Measurements from ENCODE around the gene TNIP1. TPM values are rescaled to one million over a fixed set of nuclear protein-coding genes. Genes with fewer than 3 reads are reported as not detected.

TNIP1 gene
- polyA plus RNA-seq, 1 of the 3 experiments (the other 2 are of a cell fraction), result 46.2 TPM

DNA sequence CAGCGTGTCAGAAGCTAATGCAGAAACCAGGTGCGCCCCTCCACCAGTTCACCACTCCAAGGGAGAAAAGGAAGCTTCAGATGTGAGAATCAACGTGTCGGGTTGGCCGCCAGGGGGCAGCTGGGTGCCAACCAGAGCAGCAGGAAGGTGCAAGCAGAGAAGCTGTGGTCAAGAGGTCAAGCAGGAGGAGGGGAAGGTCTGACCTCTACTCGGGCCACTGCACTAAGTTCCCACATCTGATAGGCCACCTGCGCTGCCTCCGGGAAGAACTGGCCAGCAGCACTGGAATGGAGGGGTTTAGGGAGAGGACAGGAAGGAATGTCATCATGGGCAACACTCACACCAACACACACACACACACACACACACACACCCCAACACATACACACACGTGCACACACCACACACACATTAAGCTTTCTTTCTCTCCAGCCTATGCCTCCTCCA lies 45.4 kb upstream of the TNIP1 start:
- ChIA-PET POLR2A (interaction anchor here (0.6 to 1.5 kb wide), 4 partner anchors 11 to 39 kb away, joined by 3 to 8 read pairs (median 4); partner anchors contain the start of gene ANXA6), CTCF (interaction anchor here (0.6 to 32.5 kb wide), 58 partner anchors 10 to 645 kb away, joined by 3 to 540 read pairs (median 4); partner anchors contain the start of genes ANXA6, CCDC69, G3BP1 and GM2A)
- Histone ChIP-seq H3K27ac (ENCODE audit: low read depth in 2 of 2, low read length in 1 of 2) (no peak overlapping the region), H3K9me2 (no peaks in the 10 kb centered on the region), H3K9me3 (no peaks in the 10 kb centered on the region), H3K4me1 (ENCODE audit: control insufficient read depth in 1 of 2, insufficient read depth in 2 of 2, low read depth in 1 of 2, low read length in 1 of 2) (no peaks in the 10 kb centered on the region; a peak in 1 of 4 replicates), H3K79me2 (ENCODE audit: insufficient read depth) (no peaks in the 10 kb centered on the region), H3K36me3 (replicated peaks in 1 of 2; ENCODE audit: control insufficient read depth in 1 of 2, insufficient read depth in 2 of 2, low read length in 1 of 2) (peaks cover 13 to 61% of the 10 kb centered on the region in 2 experiments), H3K27me3 (ENCODE audit: insufficient read depth) (no peaks in the 10 kb centered on the region), H3F3A (replicated peaks; ENCODE audit: insufficient read depth) (no peaks in the 10 kb centered on the region), H3K4me3 (ENCODE audit: low read depth in 2 of 2, low read length in 1 of 2) (peak overlapping the region in 1 of 2 experiments; percentile 32; a peak in 1 of 4 replicates), H3K4me2 (no peak overlapping the region), H2AFZ (ENCODE audit: low read depth) (no peak overlapping the region), H3K9ac (no peak overlapping the region), H4K20me1 (ENCODE audit: insufficient read depth) (no peaks in the 10 kb centered on the region)
- DNase-seq, result peak; percentile 75
- WGBS (ENCODE audit: low lambda C conversion rate), result 29% methylated on average over 9 of the region's 9 CpGs
- TF ChIP-seq SIN3A (IDR thresholded peaks at IDR 0.05; ENCODE audit: borderline replicate concordance, low read depth, low read length) (no peak), MEF2A (IDR thresholded peaks at IDR 0.05; ENCODE audit: borderline replicate concordance, low read depth) (no peak), CHD2 (IDR thresholded peaks at IDR 0.05; ENCODE audit: low read length, partially characterized antibody) (peak; percentile 18), RCOR1 (IDR thresholded peaks at IDR 0.05; ENCODE audit: low read length) (no peak), SMC3 (IDR thresholded peaks at IDR 0.05; ENCODE audit: low read depth, low read length) (peak; percentile 93), RAD21 (IDR thresholded peaks at IDR 0.05; ENCODE audit: low read length) (peak; percentile 79), GABPA (IDR thresholded peaks at IDR 0.05; ENCODE audit: low read depth) (no peak), RFX5 (IDR thresholded peaks at IDR 0.05; ENCODE audit: low read length) (no peak)
- TF ChIP-seq, protein P1, sequence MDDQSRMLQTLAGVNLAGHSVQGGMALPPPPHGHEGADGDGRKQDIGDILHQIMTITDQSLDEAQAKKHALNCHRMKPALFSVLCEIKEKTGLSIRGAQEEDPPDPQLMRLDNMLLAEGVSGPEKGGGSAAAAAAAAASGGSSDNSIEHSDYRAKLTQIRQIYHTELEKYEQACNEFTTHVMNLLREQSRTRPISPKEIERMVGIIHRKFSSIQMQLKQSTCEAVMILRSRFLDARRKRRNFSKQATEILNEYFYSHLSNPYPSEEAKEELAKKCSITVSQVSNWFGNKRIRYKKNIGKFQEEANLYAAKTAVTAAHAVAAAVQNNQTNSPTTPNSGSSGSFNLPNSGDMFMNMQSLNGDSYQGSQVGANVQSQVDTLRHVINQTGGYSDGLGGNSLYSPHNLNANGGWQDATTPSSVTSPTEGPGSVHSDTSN (IDR thresholded peaks at IDR 0.05), result no peak
- TF ChIP-seq, protein P2, sequence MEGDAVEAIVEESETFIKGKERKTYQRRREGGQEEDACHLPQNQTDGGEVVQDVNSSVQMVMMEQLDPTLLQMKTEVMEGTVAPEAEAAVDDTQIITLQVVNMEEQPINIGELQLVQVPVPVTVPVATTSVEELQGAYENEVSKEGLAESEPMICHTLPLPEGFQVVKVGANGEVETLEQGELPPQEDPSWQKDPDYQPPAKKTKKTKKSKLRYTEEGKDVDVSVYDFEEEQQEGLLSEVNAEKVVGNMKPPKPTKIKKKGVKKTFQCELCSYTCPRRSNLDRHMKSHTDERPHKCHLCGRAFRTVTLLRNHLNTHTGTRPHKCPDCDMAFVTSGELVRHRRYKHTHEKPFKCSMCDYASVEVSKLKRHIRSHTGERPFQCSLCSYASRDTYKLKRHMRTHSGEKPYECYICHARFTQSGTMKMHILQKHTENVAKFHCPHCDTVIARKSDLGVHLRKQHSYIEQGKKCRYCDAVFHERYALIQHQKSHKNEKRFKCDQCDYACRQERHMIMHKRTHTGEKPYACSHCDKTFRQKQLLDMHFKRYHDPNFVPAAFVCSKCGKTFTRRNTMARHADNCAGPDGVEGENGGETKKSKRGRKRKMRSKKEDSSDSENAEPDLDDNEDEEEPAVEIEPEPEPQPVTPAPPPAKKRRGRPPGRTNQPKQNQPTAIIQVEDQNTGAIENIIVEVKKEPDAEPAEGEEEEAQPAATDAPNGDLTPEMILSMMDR (IDR thresholded peaks at IDR 0.05), result peak; percentile 81

DNA sequence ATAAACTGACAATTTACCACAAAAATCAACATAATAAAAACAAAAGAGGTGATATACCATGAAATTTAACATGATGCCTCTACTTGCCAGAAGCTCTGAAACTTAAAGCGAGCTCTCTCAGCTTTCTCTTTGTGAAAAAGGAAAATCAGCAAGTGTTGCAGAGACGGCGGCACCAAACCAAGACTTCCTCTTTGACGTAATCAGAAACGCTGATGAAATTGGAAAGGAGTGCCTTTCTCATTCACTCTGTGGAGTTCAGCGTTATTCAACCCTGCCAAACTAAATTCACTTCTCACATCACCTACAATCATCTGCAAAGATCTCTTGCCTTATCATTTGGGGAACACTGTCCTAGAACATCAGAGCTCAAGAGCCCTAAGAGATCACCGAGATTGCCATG lies 44.6 kb upstream of the TNIP1 start:
- Histone ChIP-seq H3K4me3 (ENCODE audit: low read depth in 2 of 2, low read length in 1 of 2) (no peak overlapping the region), H3K9me3 (no peaks in the 10 kb centered on the region), H2AFZ (ENCODE audit: low read depth) (no peak overlapping the region), H3K27me3 (ENCODE audit: insufficient read depth) (no peaks in the 10 kb centered on the region), H3K9ac (no peak overlapping the region), H3K9me2 (no peaks in the 10 kb centered on the region), H3F3A (replicated peaks; ENCODE audit: insufficient read depth) (no peaks in the 10 kb centered on the region), H3K4me2 (no peak overlapping the region), H3K36me3 (replicated peaks in 1 of 2; ENCODE audit: control insufficient read depth in 1 of 2, insufficient read depth in 2 of 2, low read length in 1 of 2) (peaks cover 19 to 56% of the 10 kb centered on the region in 2 experiments), H3K4me1 (ENCODE audit: control insufficient read depth in 1 of 2, insufficient read depth in 2 of 2, low read depth in 1 of 2, low read length in 1 of 2) (no peaks in the 10 kb centered on the region; a peak in 1 of 4 replicates), H4K20me1 (ENCODE audit: insufficient read depth) (no peaks in the 10 kb centered on the region), H3K27ac (ENCODE audit: low read depth in 2 of 2, low read length in 1 of 2) (no peak overlapping the region), H3K79me2 (ENCODE audit: insufficient read depth) (no peaks in the 10 kb centered on the region)
- ChIA-PET POLR2A (interaction anchor here (0.6 to 1.5 kb wide), 4 partner anchors 10 to 40 kb away, joined by 3 to 8 read pairs (median 4); partner anchors contain the start of gene ANXA6), CTCF (interaction anchor here (0.6 to 32.5 kb wide), 47 partner anchors 11 to 646 kb away, joined by 3 to 540 read pairs (median 5); partner anchors contain the start of genes ANXA6, G3BP1, GM2A and GPX3)
- 82% methylated on average over 7 of the region's 7 CpGs for WGBS (ENCODE audit: low lambda C conversion rate)
- no peak for DNase-seq
- TF ChIP-seq FOSL2 (IDR thresholded peaks at IDR 0.05; ENCODE audit: borderline replicate concordance, low read depth) (no peak), POLR2AphosphoS5 (IDR thresholded peaks at IDR 0.05; ENCODE audit: low read depth, low read length) (no peak), GATA2 (CRISPR knock-in tag; IDR thresholded peaks at IDR 0.05) (no peak)

Measured in SK-N-SH (cell line).